ENCODE measurements around the gene OR1J2.

OR1J2 gene

GRCh38 chr9:122538757-122539156 is 28.2 kb downstream of the OR1J2 start:
- FAIRE-seq, result no peak
- DNase-seq (ENCODE audit: extremely low spot score, insufficient read length, low read depth), result no peak

- no peak for DNase-seq (ENCODE audit: extremely low spot score, insufficient read length, low read depth)
- no peak for FAIRE-seq
Measured at GRCh38 chr9:122546196-122546595, 35.6 kb downstream of the OR1J2 start.

GRCh38 chr9:122551371-122551770 is 40.8 kb downstream of the OR1J2 start:
- DNase-seq (ENCODE audit: extremely low spot score, insufficient read length, low read depth) (no peak), FAIRE-seq (no peak)

GRCh38 chr9:122552812-122553211 is 42.2 kb downstream of the OR1J2 start, which contains the start of gene OR1N2:
Gene OR1N2 (plus strand): TSS chr9:122553112. CDS start chr9:122553212, 100 bp downstream.
- FAIRE-seq (no peak), DNase-seq (ENCODE audit: extremely low spot score, insufficient read length, low read depth) (no peak)

All from GM18507 (cell line).